ENCODE results near the gene RNF144A. TPM values are rescaled to one million over a fixed set of nuclear protein-coding genes. Genes with fewer than 3 reads are reported as not detected.

RNF144A gene
- total and polyA plus RNA-seq, 2 of the 13 experiments (the other 11 are each of a cell fraction or from before 2014, with no cell fraction given), result 13.9 to 16.5 TPM

DNA sequence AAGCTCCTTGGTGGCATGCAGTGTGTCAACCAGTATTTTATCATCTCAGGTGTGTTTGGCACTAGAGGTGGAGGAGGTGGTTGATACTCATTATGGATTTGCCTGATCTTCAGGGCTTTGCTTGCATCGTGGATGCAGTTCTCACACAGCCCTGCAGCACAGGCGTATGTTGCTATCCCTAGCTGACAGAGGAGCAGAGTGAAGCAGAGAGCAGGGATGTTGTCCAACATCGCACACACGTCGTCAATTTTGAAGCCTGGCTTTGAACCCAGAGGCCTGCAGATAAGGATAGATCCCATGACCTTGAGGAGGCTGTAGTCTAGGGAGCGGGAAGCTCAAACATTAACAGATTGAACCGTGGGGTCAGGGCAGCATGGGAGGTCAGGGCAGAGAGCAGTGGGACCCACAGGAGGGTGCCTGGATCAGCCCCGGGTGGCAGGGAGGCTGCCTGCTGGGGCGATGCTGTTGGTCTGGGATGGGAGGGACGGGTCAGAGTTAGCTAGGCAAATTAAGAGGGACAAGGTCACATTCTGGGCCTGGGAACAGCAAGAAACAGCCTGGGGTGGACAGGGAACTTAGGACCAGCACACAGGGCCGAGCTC, 4.2 kb downstream of the RNF144A start (continued):
- TF ChIP-seq PRPF4 (IDR thresholded peaks at IDR 0.05; ENCODE audit: low read depth, low read length, poor library complexity, severe bottlenecking) (no peak), REPIN1 (CRISPR knock-in tag; IDR thresholded peaks at IDR 0.05; ENCODE audit: borderline replicate concordance, low read depth) (peak; percentile 99), NR2F6 (IDR thresholded peaks at IDR 0.05) (peak; percentile 98), NR2F6 (CRISPR knock-in tag; IDR thresholded peaks at IDR 0.05) (peak; percentile 99), BHLHE40 (IDR thresholded peaks at IDR 0.05; ENCODE audit: low read length) (no peak), SAFB2 (CRISPR knock-in tag; IDR thresholded peaks at IDR 0.05; ENCODE audit: borderline replicate concordance, low read depth) (no peak), CBX1 (IDR thresholded peaks at IDR 0.05; ENCODE audit: low read depth) (peak; percentile 81), MXI1 (IDR thresholded peaks at IDR 0.05; ENCODE audit: borderline replicate concordance, low read depth, low read length) (peak; percentile 97)

DNA sequence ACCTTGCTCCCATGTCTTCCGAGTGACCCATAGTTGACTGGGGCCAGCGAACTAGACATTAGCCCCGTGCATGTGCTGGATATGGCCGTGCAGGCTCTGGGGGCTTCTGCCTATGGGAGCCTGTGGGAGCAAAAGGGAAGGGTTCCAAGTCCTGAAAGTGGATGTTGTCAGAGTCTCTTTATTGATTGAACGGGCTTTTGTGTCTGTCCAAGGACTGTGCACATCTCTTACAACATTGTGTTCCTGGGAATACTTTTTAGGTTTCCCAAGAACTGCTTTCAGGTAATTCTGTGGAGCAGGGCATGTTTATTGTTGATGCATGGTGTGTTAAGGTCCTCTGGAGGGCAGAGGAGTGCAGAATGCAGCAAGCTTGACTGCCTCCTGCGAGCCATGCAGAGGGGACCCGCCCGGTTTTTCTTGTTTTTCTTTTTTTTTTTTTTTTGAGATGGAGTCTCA, 5.0 kb downstream of the RNF144A start:
- in situ Hi-C loops (cut with HindIII; ENCODE audit: extremely low pct_ligation_motif_present, low pct_unique_long_range_greater_than_20kb), result no loop called here
- FAIRE-seq, result peak; percentile 78
- BruUV-seq (replicated peaks), result no TSS peak
- peak; percentile 84 for DNase-seq (ENCODE audit: low spot score)
- peak; percentile 71 for ATAC-seq
- POLR2A ChIA-PET, result interaction anchor here (1.4 to 1.5 kb wide), 2 partner anchors 35 to 57 kb away, joined by 3 to 5 read pairs; partner anchors contain the start of gene CMPK2
- Histone ChIP-seq H3K9me3 (ENCODE audit: low read length) (no peaks in the 10 kb centered on the region), H2AFZ (ENCODE audit: low read length) (peak overlapping the region; percentile 8), H3K79me2 (ENCODE audit: insufficient read depth, low read length) (peaks cover 21% of the 10 kb centered on the region), H4K20me1 (ENCODE audit: insufficient read depth, low read length) (peaks cover 15% of the 10 kb centered on the region), H3K4me3 (replicated peaks in 1 of 3; ENCODE audit: insufficient read depth in 1 of 3, low read depth in 2 of 3, low read length in 3 of 3) (peak overlapping the region; percentile 43 to 61 (median 45)), H3K27ac (ENCODE audit: extremely low read length, insufficient read depth, low read length) (peak overlapping the region; percentile 57), H3K4me1 (ENCODE audit: insufficient read depth, low read length) (peaks cover 68% of the 10 kb centered on the region), H3K27me3 (ENCODE audit: control insufficient read depth in 1 of 2, insufficient read depth in 2 of 2, low read length in 2 of 2) (no peaks in the 10 kb centered on the region), H3K36me3 (replicated peaks in 1 of 2; ENCODE audit: control insufficient read depth in 1 of 2, insufficient read depth in 2 of 2, low read length in 2 of 2) (no peaks in the 10 kb centered on the region), H3K9ac (ENCODE audit: insufficient read depth, low read depth, low read length) (peak overlapping the region; percentile 44), H3K4me2 (ENCODE audit: low read depth, low read length) (peak overlapping the region; percentile 94)
- CTCF ChIA-PET (ENCODE audit: low intra/inter-chr PET ratio, low total read pairs), result interaction anchor here (0.9 kb wide), 1 partner anchor 122 kb away, joined by 3 read pairs; no protein-coding TSS in a partner anchor
- intact Hi-C loops (cut with micrococcal nuclease; ENCODE audit: unreplicated experiment), result loop anchor here (5.0 kb wide), 2 partner anchors 35 to 160 kb away; no protein-coding TSS in a partner anchor
- WGBS (ENCODE audit: low lambda C conversion rate), result 2% methylated on average over 8 of the region's 8 CpGs
- TF ChIP-seq RARA (CRISPR knock-in tag; IDR thresholded peaks at IDR 0.05) (peak; percentile 96), HHEX (CRISPR knock-in tag; IDR thresholded peaks at IDR 0.05) (peak; percentile 23; the same call in 1 of the 2 replicates), POLR2A (IDR thresholded peaks at IDR 0.05; ENCODE audit: insufficient read depth in 1 of 2, low read depth in 2 of 2, low read length in 2 of 2) (0 out of 4 replicates have a peak, but pooled peaks of 1 of the 2 experiments have one; percentile 4), ZNF33A (CRISPR knock-in tag; IDR thresholded peaks at IDR 0.05; ENCODE audit: borderline replicate concordance) (no peak), FLYWCH1 (CRISPR knock-in tag; IDR thresholded peaks at IDR 0.05) (no peak), NCOA2 (CRISPR knock-in tag; IDR thresholded peaks at IDR 0.05) (peak; percentile 46; the same call in 1 of the 2 replicates), NR2F2 (IDR thresholded peaks at IDR 0.05; ENCODE audit: borderline replicate concordance, low read depth) (peak; percentile 76), ZNF749 (CRISPR knock-in tag; IDR thresholded peaks at IDR 0.05; ENCODE audit: borderline replicate concordance) (no peak), EP300 (IDR thresholded peaks at IDR 0.05; ENCODE audit: low read depth in 2 of 2, low read length in 2 of 2) (peak in 1 of 2 experiments; percentile 46; a peak in 1 of 4 replicates), EP300 (CRISPR knock-in tag; IDR thresholded peaks at IDR 0.05; ENCODE audit: borderline replicate concordance) (no peak), SOX5 (CRISPR knock-in tag; IDR thresholded peaks at IDR 0.05; ENCODE audit: borderline replicate concordance) (peak; percentile 82)
- TF ChIP-seq, protein P1, sequence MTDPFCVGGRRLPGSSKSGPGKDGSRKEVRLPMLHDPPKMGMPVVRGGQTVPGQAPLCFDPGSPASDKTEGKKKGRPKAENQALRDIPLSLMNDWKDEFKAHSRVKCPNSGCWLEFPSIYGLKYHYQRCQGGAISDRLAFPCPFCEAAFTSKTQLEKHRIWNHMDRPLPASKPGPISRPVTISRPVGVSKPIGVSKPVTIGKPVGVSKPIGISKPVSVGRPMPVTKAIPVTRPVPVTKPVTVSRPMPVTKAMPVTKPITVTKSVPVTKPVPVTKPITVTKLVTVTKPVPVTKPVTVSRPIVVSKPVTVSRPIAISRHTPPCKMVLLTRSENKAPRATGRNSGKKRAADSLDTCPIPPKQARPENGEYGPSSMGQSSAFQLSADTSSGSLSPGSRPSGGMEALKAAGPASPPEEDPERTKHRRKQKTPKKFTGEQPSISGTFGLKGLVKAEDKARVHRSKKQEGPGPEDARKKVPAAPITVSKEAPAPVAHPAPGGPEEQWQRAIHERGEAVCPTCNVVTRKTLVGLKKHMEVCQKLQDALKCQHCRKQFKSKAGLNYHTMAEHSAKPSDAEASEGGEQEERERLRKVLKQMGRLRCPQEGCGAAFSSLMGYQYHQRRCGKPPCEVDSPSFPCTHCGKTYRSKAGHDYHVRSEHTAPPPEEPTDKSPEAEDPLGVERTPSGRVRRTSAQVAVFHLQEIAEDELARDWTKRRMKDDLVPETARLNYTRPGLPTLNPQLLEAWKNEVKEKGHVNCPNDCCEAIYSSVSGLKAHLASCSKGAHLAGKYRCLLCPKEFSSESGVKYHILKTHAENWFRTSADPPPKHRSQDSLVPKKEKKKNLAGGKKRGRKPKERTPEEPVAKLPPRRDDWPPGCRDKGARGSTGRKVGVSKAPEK (CRISPR knock-in tag; IDR thresholded peaks at IDR 0.05; ENCODE audit: borderline replicate concordance), result no peak
- TF ChIP-seq, protein P2, sequence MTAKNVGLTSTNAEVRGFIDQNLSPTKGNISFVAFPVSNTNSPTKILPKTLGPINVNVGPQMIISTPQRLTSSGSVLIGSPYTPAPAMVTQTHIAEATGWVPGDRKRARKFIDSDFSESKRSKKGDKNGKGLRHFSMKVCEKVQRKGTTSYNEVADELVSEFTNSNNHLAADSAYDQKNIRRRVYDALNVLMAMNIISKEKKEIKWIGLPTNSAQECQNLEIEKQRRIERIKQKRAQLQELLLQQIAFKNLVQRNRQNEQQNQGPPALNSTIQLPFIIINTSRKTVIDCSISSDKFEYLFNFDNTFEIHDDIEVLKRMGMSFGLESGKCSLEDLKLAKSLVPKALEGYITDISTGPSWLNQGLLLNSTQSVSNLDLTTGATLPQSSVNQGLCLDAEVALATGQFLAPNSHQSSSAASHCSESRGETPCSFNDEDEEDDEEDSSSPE (CRISPR knock-in tag; IDR thresholded peaks at IDR 0.05), result 0 out of 2 replicates have a peak, but pooled peaks have one; percentile 18

Measured in HepG2 (cell line).